Esophagus squamous epithelium (tissue), 4 donors: ENCODE measurements around the gene SCN1A.

Source experiments
- POLR2A ChIP-seq, 4 donors: fragments of 450-650 bp; IDR thresholded peaks; one replicate each; pipeline ENCODE4 v1.6.1; 2017; ENCODE audit warnings: antibody characterized with exemption in 4 of 4, mild to moderate bottlenecking in 4 of 4, moderate library complexity in 3 of 4
- TF ChIP-seq, protein P1 (sequence below), 6 experiments: fragments of 450-650 bp in 4 of 6; fragments of 200-600 bp in 2 of 6; sonication (generic) in 2 of 6; IDR thresholded peaks; one replicate each; pipeline ENCODE4 v1.5.1; 2016 to 2019; ENCODE audit warnings: antibody characterized with exemption in 6 of 6, mild to moderate bottlenecking in 4 of 6, moderate library complexity in 4 of 6

DNA sequence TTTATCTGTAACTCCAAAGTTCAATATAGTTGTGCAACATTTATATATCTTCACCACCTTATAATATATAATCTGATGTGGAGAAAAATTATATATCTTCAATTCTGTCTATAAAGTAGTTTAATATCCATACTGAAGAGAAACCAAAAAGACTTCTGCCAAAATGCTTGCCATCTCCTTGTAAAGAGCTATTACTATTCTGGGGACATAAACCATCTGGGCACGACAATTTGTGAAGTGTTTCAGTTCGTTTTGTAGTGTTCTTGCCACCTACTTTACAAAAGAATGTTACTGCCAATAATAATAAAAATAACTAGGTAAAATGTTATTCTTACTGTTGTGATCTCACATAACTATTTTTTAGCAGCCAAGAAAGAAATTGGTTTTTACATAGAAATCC is 45.1 kb downstream of the SCN1A start:
- TF ChIP-seq, protein P1, sequence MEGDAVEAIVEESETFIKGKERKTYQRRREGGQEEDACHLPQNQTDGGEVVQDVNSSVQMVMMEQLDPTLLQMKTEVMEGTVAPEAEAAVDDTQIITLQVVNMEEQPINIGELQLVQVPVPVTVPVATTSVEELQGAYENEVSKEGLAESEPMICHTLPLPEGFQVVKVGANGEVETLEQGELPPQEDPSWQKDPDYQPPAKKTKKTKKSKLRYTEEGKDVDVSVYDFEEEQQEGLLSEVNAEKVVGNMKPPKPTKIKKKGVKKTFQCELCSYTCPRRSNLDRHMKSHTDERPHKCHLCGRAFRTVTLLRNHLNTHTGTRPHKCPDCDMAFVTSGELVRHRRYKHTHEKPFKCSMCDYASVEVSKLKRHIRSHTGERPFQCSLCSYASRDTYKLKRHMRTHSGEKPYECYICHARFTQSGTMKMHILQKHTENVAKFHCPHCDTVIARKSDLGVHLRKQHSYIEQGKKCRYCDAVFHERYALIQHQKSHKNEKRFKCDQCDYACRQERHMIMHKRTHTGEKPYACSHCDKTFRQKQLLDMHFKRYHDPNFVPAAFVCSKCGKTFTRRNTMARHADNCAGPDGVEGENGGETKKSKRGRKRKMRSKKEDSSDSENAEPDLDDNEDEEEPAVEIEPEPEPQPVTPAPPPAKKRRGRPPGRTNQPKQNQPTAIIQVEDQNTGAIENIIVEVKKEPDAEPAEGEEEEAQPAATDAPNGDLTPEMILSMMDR (IDR thresholded peaks at IDR 0.05), result no peak
- no peak for TF ChIP-seq POLR2A (IDR thresholded peaks at IDR 0.05)
